ENCODE data around the gene FAM3D.

Gene FAM3D

GRCh38 chr3:58588030-58588614 is 78.5 kb downstream of the FAM3D start:
- DNase-seq: no peak

- no peak for DNase-seq
Observed at GRCh38 chr3:58586776-58587192, 79.8 kb downstream of the FAM3D start.

GRCh38 chr3:58585994-58586393 is 80.6 kb downstream of the FAM3D start:
- no peak for DNase-seq

- DNase-seq: peak; percentile 52
Observed at GRCh38 chr3:58585005-58585786, 81.4 kb downstream of the FAM3D start.

GRCh38 chr3:58584690-58585004 is 81.9 kb downstream of the FAM3D start:
- DNase-seq: no peak

Measured in activated CD4-positive, alpha-beta T cell treated with anti-CD3 and anti-CD28 coated beads, Interleukin-2, amount 50 U/mL, for 1 hour (primary cell).